Measurements from ENCODE around the gene PTTG1. TPM values are rescaled to one million over a fixed set of nuclear protein-coding genes. Genes with fewer than 3 reads are reported as not detected.

The PTTG1 gene
- total and polyA plus RNA-seq, 2 donors (not counting 1 experiment from before 2014, with no cell fraction given): 8.1 to 15.4 TPM

- no peaks in the 10 kb centered on the region for H4K20me1 ChIP-seq (ENCODE audit: control insufficient read depth, insufficient read depth, low read length, poor library complexity, severe bottlenecking)
- DNase-seq: no peak
- no peak overlapping the region for H3K4me3 ChIP-seq (ENCODE audit: control extremely low read depth in 1 of 5, extremely low read depth in 1 of 5, insufficient read depth in 1 of 5, low read depth in 2 of 5, low read length in 4 of 5)
- Mint-ChIP-seq H3K4me1 (peaks cover 19% of the 10 kb centered on the region), H3K9me3 (ENCODE audit: insufficient read depth) (no peaks in the 10 kb centered on the region), H3K27me3 (no peaks in the 10 kb centered on the region), H3K27ac (no peak overlapping the region), H3K4me3 (no peak overlapping the region)
- peaks cover 0 to 4% of the 10 kb centered on the region in 2 donors for H3K4me1 ChIP-seq (ENCODE audit: control insufficient read depth in 2 of 2, insufficient read depth in 2 of 2, low read length in 2 of 2)
- H3K4me2 ChIP-seq (replicated peaks; ENCODE audit: low read depth, low read length, poor library complexity, severe bottlenecking): no peak overlapping the region
- H3K79me2 ChIP-seq (ENCODE audit: control insufficient read depth, insufficient read depth, low read length): no peaks in the 10 kb centered on the region
- no peak overlapping the region for H3K27ac ChIP-seq (ENCODE audit: low read length in 2 of 2)
- WGBS (ENCODE audit: insufficient coverage): 87% methylated on average over 3 of the region's 4 CpGs
- TF ChIP-seq EZH2 (IDR thresholded peaks at IDR 0.05; ENCODE audit: borderline replicate concordance, insufficient read depth, low read depth, low read length, poor library complexity, severe bottlenecking) (no peak), CTCF (IDR thresholded peaks at IDR 0.05) (no peak)
- CTCF ChIA-PET: no interaction called here
- intact Hi-C loops (cut with micrococcal nuclease): no loop called here
- ATAC-seq (ENCODE audit: low read depth): no peak
- no peaks in the 10 kb centered on the region for H3K27me3 ChIP-seq (replicated peaks in 1 of 4; ENCODE audit: control extremely low read depth in 1 of 4, control insufficient read depth in 3 of 4, insufficient read depth in 4 of 4, low read length in 3 of 4)
- H3K36me3 ChIP-seq (replicated peaks in 1 of 2; ENCODE audit: control extremely low read depth in 1 of 2, control insufficient read depth in 1 of 2, extremely low read depth in 1 of 2, insufficient read depth in 2 of 2, low read length in 1 of 2): no peaks in the 10 kb centered on the region
- H3K9ac ChIP-seq (ENCODE audit: low read length): no peak overlapping the region
- no peak overlapping the region for H2AFZ ChIP-seq (ENCODE audit: insufficient read depth, low read depth, low read length, poor library complexity, severe bottlenecking)
- POLR2A ChIA-PET: no interaction called here
- H3K9me3 ChIP-seq (ENCODE audit: control extremely low read depth in 1 of 3, control insufficient read depth in 2 of 3, insufficient read depth in 1 of 3, low read length in 2 of 3): no peaks in the 10 kb centered on the region
Measured at GRCh38 chr5:160442824-160443431, 21.3 kb downstream of the PTTG1 start.

- ATAC-seq (ENCODE audit: low read depth): no peak
- Histone ChIP-seq H3K4me2 (replicated peaks; ENCODE audit: low read depth, low read length, poor library complexity, severe bottlenecking) (no peak overlapping the region), H2AFZ (ENCODE audit: insufficient read depth, low read depth, low read length, poor library complexity, severe bottlenecking) (no peak overlapping the region), H3K27ac (ENCODE audit: low read length in 2 of 2) (no peak overlapping the region), H3K9ac (ENCODE audit: low read length) (no peak overlapping the region), H3K79me2 (ENCODE audit: control insufficient read depth, insufficient read depth, low read length) (no peaks in the 10 kb centered on the region), H3K4me1 (ENCODE audit: control insufficient read depth in 2 of 2, insufficient read depth in 2 of 2, low read length in 2 of 2) (no peaks in the 10 kb centered on the region), H3K27me3 (replicated peaks in 1 of 4; ENCODE audit: control extremely low read depth in 1 of 4, control insufficient read depth in 3 of 4, insufficient read depth in 4 of 4, low read length in 3 of 4) (no peaks in the 10 kb centered on the region), H4K20me1 (ENCODE audit: control insufficient read depth, insufficient read depth, low read length, poor library complexity, severe bottlenecking) (no peaks in the 10 kb centered on the region), H3K9me3 (ENCODE audit: control extremely low read depth in 1 of 3, control insufficient read depth in 2 of 3, insufficient read depth in 1 of 3, low read length in 2 of 3) (no peaks in the 10 kb centered on the region), H3K4me3 (ENCODE audit: control extremely low read depth in 1 of 5, extremely low read depth in 1 of 5, insufficient read depth in 1 of 5, low read depth in 2 of 5, low read length in 4 of 5) (no peak overlapping the region), H3K36me3 (replicated peaks in 1 of 2; ENCODE audit: control extremely low read depth in 1 of 2, control insufficient read depth in 1 of 2, extremely low read depth in 1 of 2, insufficient read depth in 2 of 2, low read length in 1 of 2) (no peaks in the 10 kb centered on the region)
- no peak for DNase-seq
- CTCF ChIA-PET: interaction anchor here (1.3 kb wide), 1 partner anchor 63 kb away, joined by 3 read pairs; no protein-coding TSS in a partner anchor
- H3K27me3 Mint-ChIP-seq: no peaks in the 10 kb centered on the region
- intact Hi-C loops (cut with micrococcal nuclease): no loop called here
- no peaks in the 10 kb centered on the region for H3K9me3 Mint-ChIP-seq (ENCODE audit: insufficient read depth)
- no peak overlapping the region for H3K4me3 Mint-ChIP-seq
- WGBS (ENCODE audit: insufficient coverage): no CpG with 5 or more reads among the region's 1 CpG
- H3K4me1 Mint-ChIP-seq: peaks cover 8% of the 10 kb centered on the region
- POLR2A ChIA-PET: interaction anchor here (0.9 kb wide), 1 partner anchor 9 kb away, joined by 3 read pairs; no protein-coding TSS in a partner anchor
- no peak for TF ChIP-seq EZH2 (IDR thresholded peaks at IDR 0.05; ENCODE audit: borderline replicate concordance, insufficient read depth, low read depth, low read length, poor library complexity, severe bottlenecking)
- TF ChIP-seq CTCF (IDR thresholded peaks at IDR 0.05): no peak
- H3K27ac Mint-ChIP-seq: no peak overlapping the region
Measured at GRCh38 chr5:160444407-160444806, 22.8 kb downstream of the PTTG1 start.

All from B cell (primary cell).